ENCODE measurements around the gene STK32B. TPM values are rescaled to one million over a fixed set of nuclear protein-coding genes. Genes with fewer than 3 reads are reported as not detected.

STK32B gene
- total and polyA plus RNA-seq, 8 donors, result 0.55 to 6.6 (median 1.6) TPM

GRCh38 chr4:5307928-5308327, 256.6 kb downstream of the STK32B start:
- Histone ChIP-seq H3K4me1 (no peaks in the 10 kb centered on the region), H3K9me3 (no peaks in the 10 kb centered on the region), H3K36me3 (no peaks in the 10 kb centered on the region), H3K27ac (no peak overlapping the region), H3K27me3 (no peaks in the 10 kb centered on the region), H3K4me3 (no peak overlapping the region)
- no peak for FAIRE-seq
- ATAC-seq, result no peak
- DNase-seq, result no peak
- no peak for TF ChIP-seq CTCF (IDR thresholded peaks at IDR 0.05)
- intact Hi-C loops (cut with DNase I), result no loop called here
- 63 to 87% methylated on average over 3 of the region's 3 CpGs for WGBS, 2 donors

GRCh38 chr4:5322321-5322720, 271.0 kb downstream of the STK32B start:
- Histone ChIP-seq H3K4me3 (no peak overlapping the region), H3K27me3 (no peaks in the 10 kb centered on the region), H3K36me3 (no peaks in the 10 kb centered on the region), H3K27ac (no peak overlapping the region), H3K4me1 (no peaks in the 10 kb centered on the region), H3K9me3 (no peaks in the 10 kb centered on the region)
- FAIRE-seq (no peak), DNase-seq (no peak), ATAC-seq (no peak)
- TF ChIP-seq CTCF (IDR thresholded peaks at IDR 0.05), result no peak
- intact Hi-C loops (cut with DNase I), result no loop called here
- 58 to 68% methylated on average over 2 of the region's 2 CpGs for WGBS, 2 donors

- no peak for FAIRE-seq
- DNase-seq, result no peak
- Histone ChIP-seq H3K27me3 (no peaks in the 10 kb centered on the region), H3K9me3 (no peaks in the 10 kb centered on the region), H3K27ac (no peak overlapping the region), H3K36me3 (no peaks in the 10 kb centered on the region), H3K4me1 (no peaks in the 10 kb centered on the region), H3K4me3 (no peak overlapping the region)
- no peak for ATAC-seq
- intact Hi-C loops (cut with DNase I), result no loop called here
- no peak for TF ChIP-seq CTCF (IDR thresholded peaks at IDR 0.05)
- 53 to 67% methylated on average over 3 of the region's 3 CpGs for WGBS, 2 donors
These were observed 279.2 kb downstream of the STK32B start for GRCh38 chr4:5330339-5330989.

GRCh38 chr4:5337731-5338130, 286.5 kb downstream of the STK32B start:
- TF ChIP-seq CTCF (IDR thresholded peaks at IDR 0.05), result no peak
- Histone ChIP-seq H3K4me1 (no peaks in the 10 kb centered on the region), H3K27ac (no peak overlapping the region), H3K36me3 (no peaks in the 10 kb centered on the region), H3K27me3 (no peaks in the 10 kb centered on the region), H3K4me3 (no peak overlapping the region), H3K9me3 (no peaks in the 10 kb centered on the region)
- intact Hi-C loops (cut with DNase I), result no loop called here
- no peak for FAIRE-seq
- no peak for ATAC-seq
- no peak for DNase-seq
- 42 to 44% methylated on average over 2 of the region's 2 CpGs for WGBS, 2 donors

- H3K9me3 ChIP-seq, result no peaks in the 10 kb centered on the region
- no peaks in the 10 kb centered on the region for H3K4me1 ChIP-seq
- ATAC-seq (no peak), FAIRE-seq (no peak), DNase-seq (no peak)
- no peak overlapping the region for H3K27ac ChIP-seq
- H3K36me3 ChIP-seq, result no peaks in the 10 kb centered on the region
- no peak for TF ChIP-seq CTCF (IDR thresholded peaks at IDR 0.05)
- intact Hi-C loops (cut with DNase I), result no loop called here
- H3K4me3 ChIP-seq, result no peak overlapping the region
- 58 to 59% methylated on average over 1 of the region's 1 CpG for WGBS, 2 donors
- no peaks in the 10 kb centered on the region for H3K27me3 ChIP-seq
These were observed 287.3 kb downstream of the STK32B start for GRCh38 chr4:5338531-5338930.
